HG02973 (cell line): ENCODE data around the gene IRX3.
"Not testable (repeated sequence)": the region's sequence is repeated elsewhere in the genome, so short reads cannot be mapped to it uniquely, and the experiment has no call there.

ENCODE experiments used
- ATAC-seq: cut with Tn5 transposase; IDR thresholded peaks from one replicate; pipeline ENCODE4 v1.9.1; 2021; ENCODE audit warnings: moderate library complexity; ENCODE audit not compliant: unreplicated experiment

Gene IRX3

DNA sequence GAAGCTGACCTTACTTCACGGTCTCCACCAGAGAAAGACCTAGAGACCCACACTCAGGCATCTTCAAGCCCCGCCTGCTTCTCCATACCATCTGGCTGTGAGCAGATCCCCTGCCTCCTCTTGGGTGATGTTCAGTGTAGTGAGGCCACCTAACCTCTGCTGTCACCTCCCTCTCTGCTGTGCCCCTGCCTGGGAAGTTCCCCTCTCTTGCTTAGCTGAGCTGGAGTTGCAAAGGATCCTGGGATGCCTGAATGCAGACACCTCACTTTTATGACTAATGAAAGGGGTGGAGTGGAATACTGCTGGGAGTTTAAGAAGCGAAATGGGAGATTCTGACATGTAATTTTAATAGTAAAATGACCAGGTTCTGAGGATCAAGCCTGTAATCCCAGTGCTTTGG is 5.8 kb downstream of the IRX3 start:
- no peak for ATAC-seq

DNA sequence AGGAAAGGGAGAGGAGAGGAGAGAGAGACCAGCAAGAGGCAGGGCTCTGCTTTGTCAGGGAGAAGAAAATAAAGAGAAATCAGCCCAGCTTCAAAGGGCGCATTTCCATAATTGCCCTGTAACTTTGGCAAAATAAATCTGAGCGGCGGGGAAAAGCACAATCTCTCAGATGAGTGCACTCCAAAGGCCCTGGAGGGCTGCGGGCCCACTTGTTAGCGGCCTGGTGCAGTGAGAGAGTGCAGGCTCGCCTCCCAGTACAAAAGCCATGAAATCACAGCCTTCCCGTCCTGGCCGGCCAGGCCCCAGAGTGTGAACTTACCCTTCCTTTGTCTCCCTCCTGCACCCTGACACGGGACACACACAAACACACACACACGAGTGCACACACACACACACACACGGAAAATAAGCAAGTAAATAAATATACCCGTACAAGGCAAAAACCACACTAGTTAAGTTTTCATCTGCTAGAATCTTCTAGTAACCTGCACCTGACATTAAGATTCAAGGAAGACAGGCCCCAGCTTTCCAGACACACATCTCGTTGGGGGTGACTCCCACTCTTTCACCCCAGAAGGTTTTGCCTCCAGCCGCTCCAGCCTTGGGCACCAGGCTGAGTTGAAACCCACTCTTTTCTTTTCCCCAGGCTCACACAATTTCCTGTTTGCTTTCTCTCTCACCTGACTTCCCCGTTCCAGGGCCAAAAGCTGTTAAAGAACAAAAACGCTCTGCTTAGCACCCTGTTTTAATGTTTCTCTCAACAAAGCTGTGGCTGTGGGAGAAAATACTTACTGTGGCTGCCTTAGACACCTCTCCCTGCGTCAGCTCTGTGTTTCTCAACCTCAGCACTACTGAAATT is 8.5 kb downstream of the IRX3 start:
- no peak for ATAC-seq

DNA sequence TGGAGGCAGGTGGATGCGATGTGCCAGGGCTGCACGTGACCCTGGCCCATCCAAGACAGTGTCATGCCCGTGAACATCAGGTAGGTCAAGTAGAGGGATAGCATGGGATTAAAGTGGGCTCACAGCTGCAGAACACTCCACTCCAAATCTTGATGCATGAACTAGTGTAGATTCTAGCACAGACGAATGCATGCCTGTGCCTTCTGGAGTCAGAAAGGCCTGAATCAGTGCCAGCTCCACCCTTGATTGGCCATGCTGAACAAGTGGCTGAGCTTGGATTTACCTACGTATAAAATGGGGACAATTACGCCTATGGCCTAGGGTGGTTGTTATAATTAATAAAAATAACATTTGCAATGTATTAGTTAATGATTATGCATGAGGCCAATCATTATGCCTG is 10.6 kb downstream of the IRX3 start:
- no peak for ATAC-seq

DNA sequence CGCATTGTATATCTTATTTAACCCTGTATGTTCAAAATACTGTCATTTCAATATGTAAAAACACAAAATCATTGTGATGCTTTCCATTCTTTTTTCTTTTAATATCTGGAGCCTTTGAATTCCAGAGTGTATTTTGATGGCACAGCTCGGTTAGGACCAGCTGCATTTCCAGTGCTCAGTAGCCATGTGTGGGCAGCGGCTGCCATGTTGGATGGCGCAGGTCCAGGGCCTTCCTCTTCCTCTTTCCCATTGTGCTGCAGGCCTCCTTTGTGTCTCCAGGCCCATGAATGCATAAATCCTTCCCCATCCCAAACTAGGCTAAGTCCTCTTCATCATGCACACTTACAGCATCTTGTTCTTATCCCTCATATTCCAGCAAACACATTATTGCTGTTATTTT is 13.0 kb downstream of the IRX3 start:
- ATAC-seq: no peak

DNA sequence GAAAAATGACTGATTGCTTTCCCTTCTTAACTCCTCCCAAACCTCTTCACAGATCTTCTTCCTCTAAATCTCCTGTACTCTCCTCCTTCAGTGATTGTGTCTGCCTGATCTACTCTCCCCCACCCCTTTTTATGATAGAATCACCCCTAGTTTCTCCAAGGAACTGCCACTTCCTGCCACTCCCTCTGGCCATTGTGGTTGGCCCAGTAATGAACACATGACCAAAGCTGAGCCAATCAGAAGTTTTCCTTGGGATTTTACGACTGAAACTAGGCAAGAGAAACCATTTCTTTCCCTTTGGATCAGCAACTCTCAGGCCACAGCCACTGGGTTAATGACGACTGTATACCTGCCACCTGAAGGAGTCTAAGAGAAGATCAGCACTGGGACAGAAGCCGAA is 15.9 kb downstream of the IRX3 start:
- ATAC-seq: no peak

DNA sequence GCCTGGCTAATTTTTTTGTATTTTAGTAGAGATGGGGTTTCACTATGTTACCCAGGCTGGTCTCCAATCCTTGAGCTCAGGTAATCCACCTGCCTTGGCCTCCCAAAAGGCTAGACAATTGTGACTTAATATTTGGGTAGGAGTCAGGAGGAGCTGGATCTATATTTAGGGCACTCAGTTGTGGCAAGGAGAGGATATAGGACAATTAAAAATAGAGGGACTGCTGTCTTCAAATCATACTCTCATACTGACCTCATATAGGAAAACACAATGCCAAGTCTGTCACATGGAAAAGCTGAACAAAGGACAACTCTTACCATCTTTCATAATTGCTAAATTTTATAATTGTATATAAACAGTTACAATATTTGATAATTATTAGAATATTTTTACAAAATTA is 17.1 kb downstream of the IRX3 start:
- ATAC-seq: no peak

DNA sequence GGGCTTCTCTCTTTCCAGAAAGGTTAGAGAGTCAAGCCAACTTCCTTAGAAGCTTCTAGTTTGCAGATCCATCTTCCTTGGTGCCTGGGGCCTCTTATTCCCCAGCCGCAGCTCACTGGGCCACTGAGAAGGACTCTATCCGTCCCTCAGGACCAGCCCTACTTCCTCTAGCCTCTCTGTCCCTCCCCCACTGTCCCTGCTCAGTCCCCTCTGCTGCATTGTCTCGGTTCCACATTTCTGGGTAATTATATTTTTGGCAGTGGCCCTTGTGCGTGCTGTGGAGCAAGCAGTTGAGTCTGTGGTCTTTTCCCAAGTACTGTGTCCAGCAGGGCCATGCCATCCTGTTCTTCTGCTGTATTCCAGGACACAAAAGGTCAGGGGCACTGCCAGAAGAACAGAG is 17.8 kb downstream of the IRX3 start:
- ATAC-seq: no peak

DNA sequence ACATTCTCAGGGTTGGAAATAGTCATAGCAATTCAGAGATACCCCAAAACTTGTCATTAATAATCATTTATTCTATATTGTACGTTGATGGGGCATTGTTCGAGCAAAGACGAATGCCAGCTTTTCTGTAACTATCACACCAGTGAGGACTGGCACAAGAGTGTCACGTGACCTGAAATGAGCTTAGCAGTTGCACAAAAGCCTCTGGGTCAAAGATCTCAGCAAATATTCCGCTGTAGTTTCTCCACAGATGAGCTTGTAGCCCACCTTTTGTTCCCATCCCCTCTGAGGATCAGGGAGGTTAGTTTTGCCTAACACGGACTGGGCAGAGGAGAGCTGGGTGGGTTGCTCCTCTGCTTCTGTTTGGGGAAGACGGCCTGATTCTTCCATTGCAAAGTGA is 18.2 kb downstream of the IRX3 start:
- no peak for ATAC-seq

DNA sequence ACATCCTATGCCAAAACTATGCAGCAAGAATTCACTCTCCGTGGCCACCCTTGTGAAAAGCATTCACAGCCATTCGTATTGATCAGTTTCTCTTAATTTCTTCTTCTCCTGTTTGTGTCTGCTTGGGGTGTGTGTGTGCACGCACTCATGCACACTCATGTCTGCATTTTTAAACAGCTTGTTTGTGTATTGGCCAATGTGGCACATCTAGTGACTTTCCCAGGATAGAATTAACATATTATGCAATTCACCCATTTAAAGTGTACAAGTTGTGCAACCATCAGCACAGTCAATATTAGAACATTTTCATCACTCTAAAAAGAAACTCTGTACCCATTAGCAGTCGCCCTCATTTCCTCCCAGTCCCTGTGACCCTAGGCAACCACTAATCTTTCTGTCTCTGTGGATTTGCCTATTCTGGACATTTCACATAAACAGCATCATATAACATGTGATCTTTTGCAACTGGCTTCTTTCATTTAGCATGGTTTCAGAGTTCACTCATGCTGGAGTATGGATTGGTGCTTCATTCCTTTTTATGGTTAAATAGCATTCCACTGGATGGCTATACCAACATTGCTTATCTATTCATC is 20.1 kb downstream of the IRX3 start:
- no peak for ATAC-seq

DNA sequence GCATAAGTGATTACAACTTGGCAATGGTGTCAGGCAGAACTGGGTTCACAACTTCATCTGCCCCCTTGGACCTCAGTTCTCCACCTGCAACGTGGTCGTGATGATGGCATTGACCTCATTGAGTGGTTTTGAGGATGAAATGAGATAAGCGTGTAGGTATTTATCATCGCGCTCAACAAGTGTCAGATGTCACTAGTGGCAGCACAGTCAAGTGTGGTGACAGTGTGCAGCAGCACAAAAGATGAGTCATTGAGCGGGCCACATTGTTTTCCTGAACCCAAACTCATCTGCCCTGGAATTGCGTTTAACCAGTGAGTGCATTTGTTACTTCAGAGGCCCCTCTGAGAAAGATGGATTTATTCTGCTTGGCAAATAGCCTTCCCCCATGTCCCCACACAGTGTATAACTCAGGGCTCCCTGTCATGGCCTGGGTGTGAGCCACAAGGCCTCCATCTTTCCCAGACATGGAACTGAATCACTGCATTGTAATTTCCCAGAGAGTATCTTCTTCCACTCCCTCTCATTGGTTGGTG is 20.9 kb downstream of the IRX3 start:
- ATAC-seq: no peak

DNA sequence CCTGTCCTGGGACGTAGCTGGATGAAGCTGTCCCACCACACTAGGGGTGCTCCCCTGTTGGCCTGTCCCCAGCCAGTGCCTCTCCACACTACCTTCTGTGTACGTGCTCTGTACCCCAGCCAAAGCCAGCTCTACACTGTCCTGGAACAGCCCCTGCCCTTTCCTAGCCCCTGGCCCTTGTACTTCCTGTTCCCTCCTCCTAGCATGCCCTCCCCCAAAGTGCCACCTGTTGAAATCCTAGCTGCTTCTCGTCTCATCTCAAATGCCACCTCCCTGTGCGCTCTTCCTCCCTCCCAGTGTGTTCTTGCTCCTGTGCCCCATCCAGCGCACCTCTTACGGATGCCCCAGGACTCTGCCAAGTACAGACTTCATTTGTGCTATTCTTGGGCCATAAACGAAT is 33.5 kb downstream of the IRX3 start:
- ATAC-seq: no peak

DNA sequence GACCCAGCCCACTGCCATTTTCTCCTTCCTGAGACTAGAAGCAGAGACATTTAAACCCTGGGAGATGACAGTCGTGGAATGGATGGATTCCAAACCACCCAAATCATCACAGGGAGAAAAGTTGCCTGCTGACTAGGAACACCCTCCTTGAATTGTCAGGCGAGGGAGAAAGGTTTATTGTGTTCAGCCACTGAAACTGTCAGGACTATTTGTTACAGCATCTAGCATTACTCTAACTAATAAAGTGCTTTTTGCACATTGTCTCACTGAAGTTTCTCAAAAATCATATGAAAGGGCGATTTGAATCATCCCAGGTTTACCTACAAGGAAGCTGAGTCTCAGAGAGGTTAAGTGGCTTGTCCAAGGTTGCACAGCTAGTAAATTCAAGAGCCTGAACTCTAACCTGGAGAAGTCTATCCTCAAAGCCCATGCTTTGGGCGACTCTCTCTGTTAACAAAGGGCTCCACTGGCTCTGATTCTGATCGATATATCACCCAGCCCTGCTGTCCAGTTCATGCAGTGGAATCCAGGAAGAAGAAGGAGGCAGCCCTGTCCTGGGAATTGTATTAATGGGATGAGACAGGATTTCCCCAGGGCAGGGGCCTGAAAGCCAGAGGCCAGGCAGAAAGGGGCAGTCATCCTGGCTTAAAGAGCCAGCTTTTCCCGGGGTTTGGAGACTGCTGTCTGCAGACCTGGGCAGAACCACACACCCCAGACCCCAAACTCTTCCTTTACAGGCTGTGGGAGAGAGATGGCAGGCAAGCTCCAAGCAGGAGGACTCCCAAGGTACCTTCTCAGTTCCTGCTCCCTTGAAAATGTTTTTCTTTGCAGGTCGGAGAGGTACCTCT is 37.5 kb downstream of the IRX3 start:
- no peak for ATAC-seq

DNA sequence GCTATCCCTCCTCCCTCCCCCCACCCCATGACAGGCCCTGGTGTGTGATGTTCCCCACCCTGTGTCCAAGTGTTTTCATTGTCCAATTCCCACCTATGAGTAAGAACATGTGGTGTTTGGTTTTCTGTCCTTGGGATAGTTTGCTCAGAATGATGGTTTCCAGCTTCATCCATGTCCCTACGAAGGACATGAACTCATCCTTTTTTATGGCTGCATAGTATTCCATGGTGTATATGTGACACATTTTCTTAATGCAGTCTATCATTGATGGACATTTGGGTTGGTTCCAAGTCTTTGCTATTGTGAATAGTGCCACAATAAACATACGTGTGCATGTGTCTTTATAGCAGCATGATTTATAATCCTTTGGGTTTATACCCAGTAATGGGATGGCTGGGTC is 38.9 kb downstream of the IRX3 start:
- ATAC-seq: not testable (repeated sequence)

DNA sequence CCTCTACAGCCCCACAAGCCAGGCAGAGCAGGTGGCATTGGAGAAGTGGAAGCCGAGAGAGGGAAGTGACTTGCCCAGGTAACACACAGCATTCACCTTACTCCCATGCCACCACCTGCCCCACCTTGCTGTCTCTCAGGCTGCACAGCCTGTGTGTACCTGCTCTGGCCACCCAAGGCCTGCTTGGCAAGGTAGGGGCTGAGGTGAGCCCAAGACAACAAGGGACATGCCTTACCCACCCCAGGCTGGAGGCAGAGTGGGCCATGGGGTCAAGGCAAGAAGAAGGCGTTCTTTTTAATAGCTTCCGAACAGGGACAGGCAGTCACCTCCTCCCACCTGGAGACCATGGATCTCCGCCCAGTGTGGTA is 40.1 kb downstream of the IRX3 start:
- ATAC-seq: no peak

DNA sequence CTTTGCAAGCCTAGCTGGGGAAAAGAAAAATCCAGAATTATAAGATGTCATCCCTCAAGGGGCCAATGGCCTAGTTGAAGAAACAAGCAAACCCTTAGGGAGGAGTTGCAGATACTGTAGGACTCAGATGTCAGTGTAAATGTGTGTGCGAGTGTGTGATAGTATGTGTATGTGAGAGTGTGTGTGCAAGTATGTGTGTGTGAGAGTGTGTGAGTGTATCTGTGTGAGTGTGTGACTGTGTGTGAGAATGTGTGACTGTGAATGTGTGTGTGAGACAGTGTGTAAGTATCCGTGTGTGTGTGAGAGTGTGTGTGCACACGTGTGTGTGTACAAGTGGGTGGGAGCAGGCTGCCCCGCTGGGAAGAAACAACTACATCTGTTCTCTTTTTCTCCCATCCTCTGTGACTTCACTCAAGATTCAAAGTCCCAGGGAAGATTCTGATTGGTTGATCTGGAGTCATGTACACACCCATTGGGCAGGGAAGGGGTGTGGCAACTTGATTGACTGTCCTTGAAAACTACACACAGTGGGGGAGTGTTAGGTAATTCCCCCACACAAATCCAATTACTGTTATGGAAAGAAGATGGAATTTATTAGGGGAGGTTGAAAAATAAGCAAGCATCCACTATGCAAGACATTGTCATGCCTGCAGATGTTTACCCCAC is 40.7 kb downstream of the IRX3 start:
- no peak for ATAC-seq

DNA sequence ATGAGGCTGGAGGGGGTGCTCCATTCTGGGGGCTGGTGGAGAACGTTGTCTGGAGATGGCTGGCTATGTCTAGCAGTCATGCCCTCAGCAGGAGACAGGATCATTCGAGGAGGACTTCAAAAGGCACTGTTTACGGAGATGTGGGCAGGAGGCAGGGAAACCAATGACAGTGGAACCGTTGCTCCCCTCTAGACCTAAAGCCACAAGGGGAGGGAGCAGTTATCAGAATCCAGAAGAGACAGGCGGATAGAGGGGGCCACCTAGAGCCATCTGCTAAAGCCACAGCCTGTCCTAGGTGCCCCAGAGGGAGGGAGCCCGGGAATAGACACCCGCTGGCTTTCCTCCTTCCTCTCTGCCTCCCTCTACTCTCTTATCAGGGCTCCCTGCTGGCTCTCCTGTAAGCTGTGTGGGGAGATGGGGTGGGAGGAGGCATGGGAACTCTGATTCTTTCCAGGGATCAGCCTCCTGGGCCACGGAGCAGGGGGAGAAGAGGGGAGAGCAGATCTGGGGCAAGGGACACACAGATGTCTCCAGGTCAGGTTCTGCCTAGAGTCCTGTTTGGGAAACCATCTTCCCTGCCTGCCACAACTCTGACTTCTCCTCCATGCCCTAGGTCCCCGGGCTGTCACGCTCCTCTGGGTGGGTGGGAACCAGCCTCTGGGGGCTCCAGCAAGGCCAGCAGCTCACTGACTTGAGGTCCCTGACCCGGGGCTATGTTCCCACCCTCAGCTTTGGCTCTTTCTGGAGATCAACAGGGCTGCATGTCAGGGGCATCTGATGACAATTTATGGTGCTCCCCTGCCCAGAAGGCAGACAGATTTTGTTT is 42.3 kb downstream of the IRX3 start:
- no peak for ATAC-seq

DNA sequence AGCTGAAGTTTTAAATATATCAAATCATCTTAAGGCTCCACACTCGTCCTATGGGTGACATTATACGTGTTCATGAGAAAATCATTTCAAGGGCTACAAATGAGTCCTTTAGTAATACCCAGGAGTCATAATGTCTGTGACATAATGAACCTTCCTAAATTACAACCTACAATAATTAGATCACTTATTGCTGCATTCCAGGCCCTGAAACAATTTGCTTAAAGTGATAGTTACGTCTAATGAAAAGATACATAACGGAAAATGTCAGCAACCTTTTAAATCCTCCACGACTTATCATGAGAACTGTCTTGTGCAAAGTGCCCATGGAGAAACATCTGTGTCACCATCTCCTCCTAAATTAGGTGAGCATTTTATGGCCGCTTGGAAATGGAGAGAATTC is 43.4 kb downstream of the IRX3 start:
- ATAC-seq: no peak

DNA sequence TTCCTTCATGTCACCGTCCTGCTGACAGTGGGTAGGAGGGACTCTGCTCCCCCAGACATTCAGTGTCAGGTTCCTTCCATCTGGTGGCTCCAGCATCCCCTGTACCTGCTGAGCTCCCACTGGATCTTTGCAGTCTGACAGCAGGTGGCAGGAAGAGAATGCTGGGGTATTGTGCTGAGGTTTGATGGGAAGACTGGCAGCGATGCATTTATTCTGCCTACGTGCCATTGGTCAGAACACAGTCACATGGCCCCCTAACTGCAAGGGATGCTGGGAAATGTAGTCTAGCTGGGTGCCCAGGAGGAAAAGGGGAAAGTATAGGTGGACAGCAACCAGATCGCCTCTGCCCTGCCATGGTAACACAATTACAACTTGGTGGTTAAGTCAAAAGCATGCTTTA is 44.4 kb downstream of the IRX3 start:
- no peak for ATAC-seq

DNA sequence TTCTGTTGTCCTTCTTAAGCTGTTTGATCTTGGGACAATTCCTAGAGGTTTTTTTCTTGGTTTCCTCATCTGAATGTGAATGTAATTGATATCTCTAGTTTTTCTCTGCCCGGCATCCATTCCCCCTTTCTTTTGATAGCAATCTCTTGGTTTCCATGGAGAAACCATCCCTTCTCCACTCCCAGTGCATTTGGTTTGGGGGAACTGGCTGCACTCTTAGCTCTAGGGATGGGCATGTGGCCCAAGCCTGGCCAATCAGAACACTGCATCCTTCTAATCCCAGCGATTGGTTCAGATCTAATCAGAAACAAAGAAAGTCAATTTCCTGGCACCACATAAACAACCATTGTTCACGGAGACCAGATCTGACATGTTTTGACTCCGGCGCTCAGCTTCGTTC is 45.1 kb downstream of the IRX3 start:
- no peak for ATAC-seq
